Heart left ventricle (tissue), 13 donors: Measurements from ENCODE around the gene HMCN2.

Experiments
- CTCF ChIP-seq, 12 donors: fragments of 200-600 bp; sonication (generic) in 4 of 12; IDR thresholded peaks; one replicate each; pipeline versions ENCODE4 v1.5.0 to v1.8.0; 2018 to 2022; ENCODE audit warnings: antibody characterized with exemption in 12 of 12, mild to moderate bottlenecking in 5 of 12
- POLR2A ChIP-seq, 2 donors: fragments of 450-650 bp; IDR thresholded peaks; one replicate each; pipeline ENCODE4 v1.6.1; 2017; ENCODE audit warnings: antibody characterized with exemption in 2 of 2, mild to moderate bottlenecking in 2 of 2, moderate library complexity in 2 of 2
- donor health status: ischemic (EF 13 %, LVEDD 7.1; RV severe dilation, severe dysfunction).
- donor health status: DM: no; HTN: yes; CAD: no.
- donor health status: DM: no; HTN: no; CAD: no.
- donor health status: ischemic (EF 25% LVEDD 6.9; RV normal size, moderate dysfunction).
- donor health status: ischemic (EF 25% LVEDD 5.7; RV mildly dilated, moderate dysfunction).
- donor health status: ischemic (EF 35%, LVEDD 5.7; RV mildly dilated, moderate dysfunction).
- donor health status: nonischemic (EF 11% LVEDD 7.7; RV severe dilation, severe dysfunction).
- donor health status: DM: yes; HTN: yes; CAD: no.
- donor health status: PGD.
- donor health status: ischemic (EF 29% LVEDD 5.4; RV normal size, mild dysfunction).
- donor health status: nonischemic (EF 23%, LVEDD 6.1; RV moderate dilation, normal function).

GRCh38 chr9:130477564-130477963 is 212.0 kb downstream of the HMCN2 start:
- no peak for TF ChIP-seq CTCF (IDR thresholded peaks at IDR 0.05)
- no peak for TF ChIP-seq POLR2A (IDR thresholded peaks at IDR 0.05)
